ENCODE measurements around the gene STIM2. TPM values are rescaled to one million over a fixed set of nuclear protein-coding genes. Genes with fewer than 3 reads are reported as not detected.

The STIM2 gene
- total RNA-seq, 1 experiment from 2014 or later, result 23.9 TPM

DNA sequence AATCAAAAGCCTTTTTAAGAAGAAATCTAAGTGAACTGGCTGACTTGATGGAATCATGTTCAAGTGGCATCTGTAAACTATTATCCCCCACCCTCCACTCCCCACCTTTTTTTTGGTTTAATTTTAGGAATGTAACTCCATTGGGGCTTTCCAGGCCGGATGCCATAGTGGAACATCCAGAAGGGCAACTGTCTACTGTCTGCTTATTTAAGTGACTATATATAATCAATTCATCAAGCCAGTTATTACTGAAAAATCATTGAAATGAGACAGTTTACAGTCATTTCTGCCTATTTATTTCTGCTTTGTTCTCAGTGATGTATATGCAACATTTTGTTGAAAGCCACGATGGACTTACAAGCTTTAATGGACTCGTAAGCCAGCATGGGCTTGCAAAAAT is 162.3 kb downstream of the STIM2 start:
- Histone ChIP-seq H3K36me3 (ENCODE audit: control insufficient read depth, insufficient read depth, low read length) (no peaks in the 10 kb centered on the region; the same call in 1 of the 2 replicates), H3K27ac (ENCODE audit: low read length) (no peak overlapping the region), H3K27me3 (ENCODE audit: control insufficient read depth, insufficient read depth, low read length) (no peaks in the 10 kb centered on the region), H3K4me1 (ENCODE audit: control insufficient read depth, insufficient read depth, low read length) (no peaks in the 10 kb centered on the region), H3K9me3 (ENCODE audit: control insufficient read depth, insufficient read depth, low read depth, low read length) (no peaks in the 10 kb centered on the region), H3K4me3 (ENCODE audit: low read depth in 2 of 2, low read length in 2 of 2) (no peak overlapping the region)
- TF ChIP-seq POLR2AphosphoS5 (IDR thresholded peaks at IDR 0.05; ENCODE audit: low read depth, low read length) (no peak), SIN3A (IDR thresholded peaks at IDR 0.05; ENCODE audit: borderline replicate concordance, insufficient read depth, low read depth, low read length) (no peak), TCF7L2 (IDR thresholded peaks at IDR 0.05; ENCODE audit: low read depth, low read length) (no peak)
- TF ChIP-seq, protein P1, sequence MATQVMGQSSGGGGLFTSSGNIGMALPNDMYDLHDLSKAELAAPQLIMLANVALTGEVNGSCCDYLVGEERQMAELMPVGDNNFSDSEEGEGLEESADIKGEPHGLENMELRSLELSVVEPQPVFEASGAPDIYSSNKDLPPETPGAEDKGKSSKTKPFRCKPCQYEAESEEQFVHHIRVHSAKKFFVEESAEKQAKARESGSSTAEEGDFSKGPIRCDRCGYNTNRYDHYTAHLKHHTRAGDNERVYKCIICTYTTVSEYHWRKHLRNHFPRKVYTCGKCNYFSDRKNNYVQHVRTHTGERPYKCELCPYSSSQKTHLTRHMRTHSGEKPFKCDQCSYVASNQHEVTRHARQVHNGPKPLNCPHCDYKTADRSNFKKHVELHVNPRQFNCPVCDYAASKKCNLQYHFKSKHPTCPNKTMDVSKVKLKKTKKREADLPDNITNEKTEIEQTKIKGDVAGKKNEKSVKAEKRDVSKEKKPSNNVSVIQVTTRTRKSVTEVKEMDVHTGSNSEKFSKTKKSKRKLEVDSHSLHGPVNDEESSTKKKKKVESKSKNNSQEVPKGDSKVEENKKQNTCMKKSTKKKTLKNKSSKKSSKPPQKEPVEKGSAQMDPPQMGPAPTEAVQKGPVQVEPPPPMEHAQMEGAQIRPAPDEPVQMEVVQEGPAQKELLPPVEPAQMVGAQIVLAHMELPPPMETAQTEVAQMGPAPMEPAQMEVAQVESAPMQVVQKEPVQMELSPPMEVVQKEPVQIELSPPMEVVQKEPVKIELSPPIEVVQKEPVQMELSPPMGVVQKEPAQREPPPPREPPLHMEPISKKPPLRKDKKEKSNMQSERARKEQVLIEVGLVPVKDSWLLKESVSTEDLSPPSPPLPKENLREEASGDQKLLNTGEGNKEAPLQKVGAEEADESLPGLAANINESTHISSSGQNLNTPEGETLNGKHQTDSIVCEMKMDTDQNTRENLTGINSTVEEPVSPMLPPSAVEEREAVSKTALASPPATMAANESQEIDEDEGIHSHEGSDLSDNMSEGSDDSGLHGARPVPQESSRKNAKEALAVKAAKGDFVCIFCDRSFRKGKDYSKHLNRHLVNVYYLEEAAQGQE (IDR thresholded peaks at IDR 0.05; ENCODE audit: insufficient read depth in 1 of 2, low read depth in 2 of 2, low read length in 1 of 2), result no peak
- TF ChIP-seq, protein P2, sequence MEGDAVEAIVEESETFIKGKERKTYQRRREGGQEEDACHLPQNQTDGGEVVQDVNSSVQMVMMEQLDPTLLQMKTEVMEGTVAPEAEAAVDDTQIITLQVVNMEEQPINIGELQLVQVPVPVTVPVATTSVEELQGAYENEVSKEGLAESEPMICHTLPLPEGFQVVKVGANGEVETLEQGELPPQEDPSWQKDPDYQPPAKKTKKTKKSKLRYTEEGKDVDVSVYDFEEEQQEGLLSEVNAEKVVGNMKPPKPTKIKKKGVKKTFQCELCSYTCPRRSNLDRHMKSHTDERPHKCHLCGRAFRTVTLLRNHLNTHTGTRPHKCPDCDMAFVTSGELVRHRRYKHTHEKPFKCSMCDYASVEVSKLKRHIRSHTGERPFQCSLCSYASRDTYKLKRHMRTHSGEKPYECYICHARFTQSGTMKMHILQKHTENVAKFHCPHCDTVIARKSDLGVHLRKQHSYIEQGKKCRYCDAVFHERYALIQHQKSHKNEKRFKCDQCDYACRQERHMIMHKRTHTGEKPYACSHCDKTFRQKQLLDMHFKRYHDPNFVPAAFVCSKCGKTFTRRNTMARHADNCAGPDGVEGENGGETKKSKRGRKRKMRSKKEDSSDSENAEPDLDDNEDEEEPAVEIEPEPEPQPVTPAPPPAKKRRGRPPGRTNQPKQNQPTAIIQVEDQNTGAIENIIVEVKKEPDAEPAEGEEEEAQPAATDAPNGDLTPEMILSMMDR (IDR thresholded peaks at IDR 0.05), result no peak
- DNase-seq (ENCODE audit: low read depth, low spot score), result no peak
- BruUV-seq (replicated peaks), result no TSS peak
- CTCF ChIA-PET, result no interaction called here
- in situ Hi-C loops (cut with HindIII; ENCODE audit: low pct_unique_long_range_greater_than_20kb, low sequenced_read_pairs) (no loop called here), intact Hi-C loops (cut with micrococcal nuclease; ENCODE audit: unreplicated experiment) (no loop called here)
- ATAC-seq, result no peak
- POLR2A ChIA-PET, result no interaction called here

DNA sequence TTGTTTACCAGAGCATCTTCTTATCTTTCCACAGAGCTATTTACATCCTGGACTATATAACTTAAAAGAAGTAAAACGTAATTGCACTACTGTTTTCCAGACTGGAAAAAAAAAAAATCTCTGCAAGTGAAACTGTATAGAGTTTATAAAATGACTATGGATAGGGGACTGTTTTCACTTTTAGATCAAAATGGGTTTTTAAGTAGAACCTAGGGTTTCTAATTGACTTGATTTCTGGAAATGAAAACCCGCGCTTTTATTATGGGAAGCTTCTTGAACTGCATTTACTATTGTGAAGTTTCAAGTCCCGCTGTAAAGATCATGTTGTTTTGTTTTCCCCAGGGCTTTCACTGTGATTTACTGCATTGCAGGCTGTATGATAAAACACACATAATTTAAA is 162.7 kb downstream of the STIM2 start:
- intact Hi-C loops (cut with micrococcal nuclease; ENCODE audit: unreplicated experiment) (no loop called here), in situ Hi-C loops (cut with HindIII; ENCODE audit: low pct_unique_long_range_greater_than_20kb, low sequenced_read_pairs) (no loop called here)
- ChIA-PET POLR2A (no interaction called here), CTCF (no interaction called here)
- no peaks in the 10 kb centered on the region for H3K9me3 ChIP-seq (ENCODE audit: control insufficient read depth, insufficient read depth, low read depth, low read length)
- H3K36me3 ChIP-seq (ENCODE audit: control insufficient read depth, insufficient read depth, low read length), result no peaks in the 10 kb centered on the region; the same call in 1 of the 2 replicates
- H3K4me3 ChIP-seq (ENCODE audit: low read depth in 2 of 2, low read length in 2 of 2), result no peak overlapping the region
- no peak overlapping the region for H3K27ac ChIP-seq (ENCODE audit: low read length)
- DNase-seq (ENCODE audit: low read depth, low spot score) (no peak), ATAC-seq (no peak)
- TF ChIP-seq TCF7L2 (IDR thresholded peaks at IDR 0.05; ENCODE audit: low read depth, low read length) (no peak), POLR2AphosphoS5 (IDR thresholded peaks at IDR 0.05; ENCODE audit: low read depth, low read length) (no peak), SIN3A (IDR thresholded peaks at IDR 0.05; ENCODE audit: borderline replicate concordance, insufficient read depth, low read depth, low read length) (no peak)
- TF ChIP-seq, protein P1 (IDR thresholded peaks at IDR 0.05; ENCODE audit: insufficient read depth in 1 of 2, low read depth in 2 of 2, low read length in 1 of 2), result no peak
- TF ChIP-seq, protein P2 (IDR thresholded peaks at IDR 0.05), result no peak
- H3K27me3 ChIP-seq (ENCODE audit: control insufficient read depth, insufficient read depth, low read length), result no peaks in the 10 kb centered on the region
- TSS peak; percentile 42 for BruUV-seq (replicated peaks)
- H3K4me1 ChIP-seq (ENCODE audit: control insufficient read depth, insufficient read depth, low read length), result no peaks in the 10 kb centered on the region

All from Panc1 (cell line).